ENCODE results near the gene AHCTF1.

AHCTF1 gene

DNA sequence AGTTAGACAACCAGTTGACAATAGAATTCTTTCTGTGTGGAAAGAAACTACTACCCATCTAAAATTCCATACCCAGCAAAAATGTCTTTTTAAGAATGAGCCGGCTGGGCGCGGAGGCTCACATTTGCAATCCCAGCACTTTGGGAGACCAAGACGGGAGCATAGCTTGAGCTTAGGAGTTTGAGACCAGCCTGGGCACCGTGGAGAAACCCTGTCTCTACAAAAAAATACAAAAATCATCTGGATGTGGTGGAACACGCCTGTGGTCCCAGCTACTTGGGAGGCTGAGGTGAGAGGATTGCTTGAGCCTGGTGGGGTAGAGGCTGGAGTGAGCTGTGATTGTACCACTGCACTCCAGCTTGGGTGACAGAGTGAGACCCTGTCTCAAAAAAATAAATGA is 128.4 kb downstream of the AHCTF1 start:
- Histone ChIP-seq H3K4me3 (ENCODE audit: low read depth in 1 of 2, low read length in 2 of 2) (no peak overlapping the region), H3K27ac (ENCODE audit: low read depth, low read length) (no peak overlapping the region), H3K9me3 (ENCODE audit: control insufficient read depth in 1 of 2, low read length in 2 of 2) (no peaks in the 10 kb centered on the region), H3K27me3 (ENCODE audit: control insufficient read depth in 1 of 2, insufficient read depth in 2 of 2, low read length in 2 of 2) (no peaks in the 10 kb centered on the region), H3K36me3 (ENCODE audit: control insufficient read depth in 1 of 2, insufficient read depth in 2 of 2, low read length in 2 of 2) (no peaks in the 10 kb centered on the region), H3K9ac (ENCODE audit: low read depth in 1 of 2, low read length in 2 of 2) (no peak overlapping the region), H3K4me1 (ENCODE audit: control insufficient read depth in 1 of 2, insufficient read depth in 2 of 2, low read length in 2 of 2) (peaks cover 5 to 19% of the 10 kb centered on the region in 2 donors)

GRCh38 chr1:246801241-246802020 is 130.3 kb downstream of the AHCTF1 start:
- no peaks in the 10 kb centered on the region for H3K9me3 ChIP-seq (ENCODE audit: control insufficient read depth in 1 of 2, low read length in 2 of 2)
- H3K4me3 ChIP-seq (ENCODE audit: low read depth in 1 of 2, low read length in 2 of 2): no peak overlapping the region
- no peaks in the 10 kb centered on the region for H3K27me3 ChIP-seq (ENCODE audit: control insufficient read depth in 1 of 2, insufficient read depth in 2 of 2, low read length in 2 of 2)
- no peak overlapping the region for H3K9ac ChIP-seq (ENCODE audit: low read depth in 1 of 2, low read length in 2 of 2)
- H3K27ac ChIP-seq (ENCODE audit: low read depth, low read length): no peak overlapping the region
- H3K4me1 ChIP-seq (ENCODE audit: control insufficient read depth in 1 of 2, insufficient read depth in 2 of 2, low read length in 2 of 2): peaks cover 5 to 19% of the 10 kb centered on the region in 2 donors
- no peaks in the 10 kb centered on the region for H3K36me3 ChIP-seq (ENCODE audit: control insufficient read depth in 1 of 2, insufficient read depth in 2 of 2, low read length in 2 of 2)

DNA sequence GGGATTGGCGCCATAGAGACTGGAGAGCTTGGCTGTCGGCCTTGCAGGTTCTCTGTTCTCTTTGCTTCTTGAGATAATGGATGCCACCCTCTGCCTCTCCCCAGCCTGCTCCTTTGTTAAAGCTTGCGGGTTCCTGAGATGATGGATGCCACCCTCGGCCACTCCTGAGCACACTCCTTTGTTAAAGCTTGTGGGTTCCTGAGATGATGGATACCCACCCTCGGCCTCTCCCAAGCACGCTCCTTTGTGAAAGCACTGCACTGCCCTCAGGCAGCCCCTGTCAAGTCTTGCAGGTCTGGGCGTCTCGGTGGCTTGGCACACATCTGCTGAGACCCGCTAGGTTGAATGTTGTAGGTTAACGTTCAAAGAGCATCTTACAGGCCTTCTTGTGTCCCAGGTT is 131.0 kb downstream of the AHCTF1 start:
- Histone ChIP-seq H3K9me3 (ENCODE audit: control insufficient read depth in 1 of 2, low read length in 2 of 2) (no peaks in the 10 kb centered on the region), H3K27ac (ENCODE audit: low read depth, low read length) (no peak overlapping the region), H3K9ac (ENCODE audit: low read depth in 1 of 2, low read length in 2 of 2) (no peak overlapping the region), H3K27me3 (ENCODE audit: control insufficient read depth in 1 of 2, insufficient read depth in 2 of 2, low read length in 2 of 2) (no peaks in the 10 kb centered on the region), H3K4me1 (ENCODE audit: control insufficient read depth in 1 of 2, insufficient read depth in 2 of 2, low read length in 2 of 2) (peaks cover 5 to 21% of the 10 kb centered on the region in 2 donors), H3K36me3 (ENCODE audit: control insufficient read depth in 1 of 2, insufficient read depth in 2 of 2, low read length in 2 of 2) (no peaks in the 10 kb centered on the region), H3K4me3 (ENCODE audit: low read depth in 1 of 2, low read length in 2 of 2) (no peak overlapping the region)

- peaks cover 5 to 25% of the 10 kb centered on the region in 2 donors for H3K4me1 ChIP-seq (ENCODE audit: control insufficient read depth in 1 of 2, insufficient read depth in 2 of 2, low read length in 2 of 2)
- H3K27me3 ChIP-seq (ENCODE audit: control insufficient read depth in 1 of 2, insufficient read depth in 2 of 2, low read length in 2 of 2): no peaks in the 10 kb centered on the region
- H3K9me3 ChIP-seq (ENCODE audit: control insufficient read depth in 1 of 2, low read length in 2 of 2): no peaks in the 10 kb centered on the region
- H3K36me3 ChIP-seq (ENCODE audit: control insufficient read depth in 1 of 2, insufficient read depth in 2 of 2, low read length in 2 of 2): no peaks in the 10 kb centered on the region
- no peak overlapping the region for H3K4me3 ChIP-seq (ENCODE audit: low read depth in 1 of 2, low read length in 2 of 2)
- no peak overlapping the region for H3K9ac ChIP-seq (ENCODE audit: low read depth in 1 of 2, low read length in 2 of 2)
- H3K27ac ChIP-seq (ENCODE audit: low read depth, low read length): no peak overlapping the region
These were observed 131.4 kb downstream of the AHCTF1 start for GRCh38 chr1:246800356-246800755.

GRCh38 chr1:246798606-246799496 is 132.9 kb downstream of the AHCTF1 start:
- H3K27me3 ChIP-seq (ENCODE audit: control insufficient read depth in 1 of 2, insufficient read depth in 2 of 2, low read length in 2 of 2): no peaks in the 10 kb centered on the region
- H3K4me1 ChIP-seq (ENCODE audit: control insufficient read depth in 1 of 2, insufficient read depth in 2 of 2, low read length in 2 of 2): peaks cover 12 to 37% of the 10 kb centered on the region in 2 donors
- H3K27ac ChIP-seq (ENCODE audit: low read depth, low read length): no peak overlapping the region
- no peaks in the 10 kb centered on the region for H3K9me3 ChIP-seq (ENCODE audit: control insufficient read depth in 1 of 2, low read length in 2 of 2)
- no peak overlapping the region for H3K4me3 ChIP-seq (ENCODE audit: low read depth in 1 of 2, low read length in 2 of 2)
- no peaks in the 10 kb centered on the region for H3K36me3 ChIP-seq (ENCODE audit: control insufficient read depth in 1 of 2, insufficient read depth in 2 of 2, low read length in 2 of 2)
- H3K9ac ChIP-seq (ENCODE audit: low read depth in 1 of 2, low read length in 2 of 2): no peak overlapping the region

- Histone ChIP-seq H3K9ac (ENCODE audit: low read depth in 1 of 2, low read length in 2 of 2) (no peak overlapping the region), H3K27ac (ENCODE audit: low read depth, low read length) (no peak overlapping the region), H3K4me3 (ENCODE audit: low read depth in 1 of 2, low read length in 2 of 2) (no peak overlapping the region), H3K36me3 (ENCODE audit: control insufficient read depth in 1 of 2, insufficient read depth in 2 of 2, low read length in 2 of 2) (no peaks in the 10 kb centered on the region), H3K4me1 (ENCODE audit: control insufficient read depth in 1 of 2, insufficient read depth in 2 of 2, low read length in 2 of 2) (peaks cover 12 to 37% of the 10 kb centered on the region in 2 donors), H3K27me3 (ENCODE audit: control insufficient read depth in 1 of 2, insufficient read depth in 2 of 2, low read length in 2 of 2) (no peaks in the 10 kb centered on the region), H3K9me3 (ENCODE audit: control insufficient read depth in 1 of 2, low read length in 2 of 2) (no peaks in the 10 kb centered on the region)
These were observed 133.6 kb downstream of the AHCTF1 start for GRCh38 chr1:246798107-246798506.

GRCh38 chr1:246797597-246797996 is 134.2 kb downstream of the AHCTF1 start:
- H3K9me3 ChIP-seq (ENCODE audit: control insufficient read depth in 1 of 2, low read length in 2 of 2): no peaks in the 10 kb centered on the region
- H3K4me1 ChIP-seq (ENCODE audit: control insufficient read depth in 1 of 2, insufficient read depth in 2 of 2, low read length in 2 of 2): peaks cover 12 to 37% of the 10 kb centered on the region in 2 donors
- H3K4me3 ChIP-seq (ENCODE audit: low read depth in 1 of 2, low read length in 2 of 2): no peak overlapping the region

DNA sequence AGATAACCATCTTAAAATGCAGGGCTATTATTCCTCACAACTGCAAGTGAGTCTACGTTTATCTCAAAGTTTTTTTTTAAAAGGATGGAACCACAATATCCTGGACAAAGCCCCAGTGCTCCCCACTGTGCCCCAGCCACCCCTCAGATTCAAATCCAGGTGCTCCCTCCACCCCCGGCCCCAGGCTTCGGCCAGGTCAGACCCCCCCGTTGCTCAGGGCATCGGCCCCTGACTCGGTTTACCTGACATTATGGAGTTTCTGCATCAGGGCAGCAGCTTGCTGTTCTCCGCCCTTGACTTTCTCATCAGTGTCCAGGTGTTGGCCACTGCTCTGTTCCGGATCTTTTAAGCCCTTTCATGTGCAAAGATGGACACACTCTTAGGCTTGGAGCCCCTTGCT is 134.6 kb downstream of the AHCTF1 start:
- Histone ChIP-seq H3K4me3 (ENCODE audit: low read depth in 1 of 2, low read length in 2 of 2) (no peak overlapping the region), H3K27ac (ENCODE audit: low read depth, low read length) (no peak overlapping the region), H3K9me3 (ENCODE audit: control insufficient read depth in 1 of 2, low read length in 2 of 2) (no peaks in the 10 kb centered on the region), H3K9ac (ENCODE audit: low read depth in 1 of 2, low read length in 2 of 2) (no peak overlapping the region), H3K4me1 (ENCODE audit: control insufficient read depth in 1 of 2, insufficient read depth in 2 of 2, low read length in 2 of 2) (peaks cover 10 to 33% of the 10 kb centered on the region in 2 donors), H3K27me3 (ENCODE audit: control insufficient read depth in 1 of 2, insufficient read depth in 2 of 2, low read length in 2 of 2) (no peaks in the 10 kb centered on the region), H3K36me3 (ENCODE audit: control insufficient read depth in 1 of 2, insufficient read depth in 2 of 2, low read length in 2 of 2) (no peaks in the 10 kb centered on the region)

More at GRCh38 chr1:246797597-246797996, 134.2 kb downstream of the AHCTF1 start:
- Histone ChIP-seq H3K27ac (ENCODE audit: low read depth, low read length) (no peak overlapping the region), H3K36me3 (ENCODE audit: control insufficient read depth in 1 of 2, insufficient read depth in 2 of 2, low read length in 2 of 2) (no peaks in the 10 kb centered on the region), H3K9ac (ENCODE audit: low read depth in 1 of 2, low read length in 2 of 2) (no peak overlapping the region), H3K27me3 (ENCODE audit: control insufficient read depth in 1 of 2, insufficient read depth in 2 of 2, low read length in 2 of 2) (no peaks in the 10 kb centered on the region)

DNA sequence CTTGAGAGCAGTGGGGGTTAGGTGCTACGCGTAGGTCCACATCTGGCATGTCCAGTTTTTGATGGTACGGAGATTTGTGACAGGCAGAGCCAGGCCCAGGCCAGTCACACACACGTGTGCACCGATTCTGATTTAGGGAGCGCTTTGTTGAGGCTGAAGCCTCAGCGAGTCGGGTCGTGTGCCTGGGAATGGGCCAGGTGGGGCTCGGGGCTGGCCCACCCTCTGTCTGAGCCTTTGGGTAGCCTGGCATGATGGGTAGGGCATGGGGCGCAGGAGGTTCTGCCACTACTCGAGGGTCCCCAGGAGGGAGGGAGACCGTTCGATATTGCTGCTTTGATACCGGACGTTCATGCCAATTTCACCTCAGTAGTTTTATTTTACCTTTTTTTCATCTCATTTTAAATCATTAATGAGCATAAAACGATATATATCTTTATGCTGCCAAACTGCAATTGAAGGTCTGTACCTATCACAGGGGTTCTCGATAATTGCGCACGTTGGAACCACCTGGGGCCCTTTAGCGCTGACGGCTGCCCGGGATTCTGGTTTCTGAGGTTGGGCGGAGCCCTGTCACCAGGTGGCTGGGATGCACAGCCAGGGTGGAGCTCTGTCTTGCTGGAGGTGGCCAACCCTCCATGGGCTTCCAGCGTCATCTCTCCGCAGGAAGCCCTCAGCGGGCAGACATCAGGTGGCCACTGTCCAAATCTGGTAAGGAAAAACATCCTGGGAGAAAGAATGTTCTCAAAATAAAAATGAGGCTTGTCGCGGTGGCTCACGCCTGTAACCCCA is 135.6 kb downstream of the AHCTF1 start:
- Histone ChIP-seq H3K9ac (ENCODE audit: low read depth in 1 of 2, low read length in 2 of 2) (no peak overlapping the region), H3K27ac (ENCODE audit: low read depth, low read length) (no peak overlapping the region), H3K27me3 (ENCODE audit: control insufficient read depth in 1 of 2, insufficient read depth in 2 of 2, low read length in 2 of 2) (no peaks in the 10 kb centered on the region), H3K36me3 (ENCODE audit: control insufficient read depth in 1 of 2, insufficient read depth in 2 of 2, low read length in 2 of 2) (no peaks in the 10 kb centered on the region), H3K4me1 (ENCODE audit: control insufficient read depth in 1 of 2, insufficient read depth in 2 of 2, low read length in 2 of 2) (peaks cover 7 to 26% of the 10 kb centered on the region in 2 donors), H3K9me3 (ENCODE audit: control insufficient read depth in 1 of 2, low read length in 2 of 2) (no peaks in the 10 kb centered on the region), H3K4me3 (ENCODE audit: low read depth in 1 of 2, low read length in 2 of 2) (no peak overlapping the region)
